Mesothelial cell of epicardium (in vitro differentiated cells): ENCODE measurements around the gene NOXA1. TPM values are rescaled to one million over a fixed set of nuclear protein-coding genes. Genes with fewer than 3 reads are reported as not detected.

ENCODE experiments used
- DNase-seq, 2 experiments: peaks; one replicate each; pipeline ENCODE4 v3.0.0; 2021; ENCODE audit warnings: low spot score in 2 of 2; ENCODE audit not compliant: unreplicated experiment in 2 of 2
- H3K27ac Mint-ChIP-seq: 2 replicates; pipeline ENCODE4 v1.8.0; 2021; ENCODE audit warnings: mixed read lengths
- H3K27me3 Mint-ChIP-seq: 2 replicates; pipeline ENCODE4 v1.8.0; 2021; ENCODE audit warnings: low read depth, mixed read lengths
- H3K36me3 Mint-ChIP-seq: 2 replicates; pipeline ENCODE4 v1.8.0; 2021; ENCODE audit warnings: mixed read lengths
- H3K4me1 Mint-ChIP-seq: 2 replicates; pipeline ENCODE4 v1.8.0; 2021; ENCODE audit warnings: mixed read lengths
- H3K4me3 Mint-ChIP-seq: 2 replicates; pipeline ENCODE4 v1.8.0; 2021; ENCODE audit warnings: mild to moderate bottlenecking, moderate library complexity, mixed read lengths
- H3K9me3 Mint-ChIP-seq: 2 replicates; pipeline ENCODE4 v1.8.0; 2021; ENCODE audit warnings: mixed read lengths
- CTCF ChIP-seq: fragments of 200-600 bp; sonication (generic); IDR thresholded peaks from one replicate; pipeline ENCODE4 v1.5.0; 2021; ENCODE audit warnings: antibody characterized with exemption; ENCODE audit not compliant: unreplicated experiment
- total RNA-seq: library from RNA; stranded (reverse); gene quantifications from 3 replicates; pipeline ENCODE4 v1.2.1, GENCODE V29; 2021

Gene NOXA1
- total RNA-seq, 1 donor from 2014 or later = 22.1 TPM

- H3K36me3 Mint-ChIP-seq = no peaks in the 10 kb centered on the region
- DNase-seq = peak in 1 of 2 experiments; percentile 10
- no peaks in the 10 kb centered on the region for H3K27me3 Mint-ChIP-seq
- no peaks in the 10 kb centered on the region for H3K9me3 Mint-ChIP-seq
- no peak for TF ChIP-seq CTCF
- no peak overlapping the region for H3K4me3 Mint-ChIP-seq
- H3K27ac Mint-ChIP-seq = no peak overlapping the region
- peaks cover 10% of the 10 kb centered on the region for H3K4me1 Mint-ChIP-seq
Measured at GRCh38 chr9:137428841-137429545, 5.8 kb downstream of the NOXA1 start.

GRCh38 chr9:137429546-137429890 is 6.3 kb downstream of the NOXA1 start:
- no peaks in the 10 kb centered on the region for H3K36me3 Mint-ChIP-seq
- TF ChIP-seq CTCF = no peak
- no peak overlapping the region for H3K4me3 Mint-ChIP-seq
- H3K27ac Mint-ChIP-seq = no peak overlapping the region
- H3K4me1 Mint-ChIP-seq = peaks cover 6% of the 10 kb centered on the region
- no peaks in the 10 kb centered on the region for H3K9me3 Mint-ChIP-seq
- DNase-seq = peak in 1 of 2 experiments; percentile 5
- H3K27me3 Mint-ChIP-seq = no peaks in the 10 kb centered on the region

GRCh38 chr9:137429974-137430722 is 7.0 kb downstream of the NOXA1 start:
- TF ChIP-seq CTCF = no peak
- Mint-ChIP-seq H3K4me3 (no peak overlapping the region), H3K27me3 (no peaks in the 10 kb centered on the region), H3K27ac (no peak overlapping the region), H3K36me3 (no peaks in the 10 kb centered on the region), H3K4me1 (no peaks in the 10 kb centered on the region), H3K9me3 (no peaks in the 10 kb centered on the region)
- peak in 1 of 2 experiments; percentile 19 for DNase-seq

DNA sequence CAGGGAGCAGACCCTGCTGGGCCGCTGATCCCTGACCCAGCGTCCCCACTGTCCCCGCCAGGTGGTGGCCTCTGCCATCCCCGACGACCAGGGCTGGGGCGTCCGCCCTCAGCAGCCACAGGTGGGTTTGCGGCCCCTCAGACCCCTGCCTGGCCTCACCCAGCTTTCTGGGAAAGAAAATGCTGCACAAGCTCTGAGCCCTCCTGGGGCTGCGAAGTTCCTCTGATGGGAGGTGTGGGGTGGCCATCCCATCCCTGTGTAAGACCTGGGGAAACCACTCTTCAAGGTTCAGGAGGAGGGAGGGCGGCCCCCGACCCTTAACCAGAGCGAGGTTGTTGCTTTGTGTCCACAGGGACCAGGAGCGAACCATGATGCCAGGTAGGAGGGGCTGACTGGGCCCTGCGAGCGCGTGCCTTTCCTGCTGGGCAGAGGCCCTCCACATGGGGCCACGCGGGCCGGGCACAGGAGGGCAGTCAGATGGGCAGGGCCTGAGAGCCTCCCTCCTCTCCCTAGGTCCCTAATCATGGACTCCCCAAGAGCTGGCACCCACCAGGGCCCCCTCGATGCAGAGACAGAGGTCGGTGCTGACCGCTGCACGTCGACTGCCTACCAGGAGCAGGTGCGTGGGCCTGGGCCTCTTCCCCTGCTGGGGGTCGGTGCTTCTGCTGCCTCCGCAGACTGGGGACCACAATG is 7.7 kb downstream of the NOXA1 start:
- Mint-ChIP-seq H3K4me3 (no peak overlapping the region), H3K27me3 (no peaks in the 10 kb centered on the region), H3K4me1 (no peaks in the 10 kb centered on the region), H3K9me3 (no peaks in the 10 kb centered on the region), H3K27ac (no peak overlapping the region), H3K36me3 (no peaks in the 10 kb centered on the region)
- TF ChIP-seq CTCF = no peak
- peak in 1 of 2 experiments; percentile 14 for DNase-seq

DNA sequence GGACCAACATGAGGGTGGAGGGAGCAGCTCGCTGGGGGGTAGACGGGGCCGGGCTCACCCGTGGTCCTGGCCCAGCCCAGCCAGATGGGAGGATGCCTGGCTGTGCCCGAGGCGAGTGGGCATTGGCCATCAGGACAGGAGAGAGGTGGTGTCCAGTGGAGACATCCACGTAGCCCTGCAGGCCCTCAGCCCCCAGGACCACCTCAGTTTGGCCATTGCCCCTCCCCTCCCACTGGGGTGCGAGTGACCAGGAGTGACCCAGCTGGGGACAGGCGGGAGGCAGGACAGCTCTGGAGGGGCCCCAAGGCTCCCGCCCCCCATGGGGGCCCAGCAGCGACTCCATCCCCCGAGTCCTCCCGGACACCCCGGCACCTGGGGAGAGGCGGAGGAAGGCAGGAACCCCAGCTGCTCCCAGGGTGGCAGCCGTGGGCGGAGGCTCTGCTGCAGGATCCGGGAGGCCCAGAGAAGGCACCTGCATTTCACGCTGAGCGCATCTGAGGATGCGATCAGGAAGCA is 8.3 kb downstream of the NOXA1 start:
- Mint-ChIP-seq H3K9me3 (no peaks in the 10 kb centered on the region), H3K36me3 (no peaks in the 10 kb centered on the region), H3K27me3 (no peaks in the 10 kb centered on the region), H3K4me3 (no peak overlapping the region), H3K27ac (no peak overlapping the region), H3K4me1 (no peaks in the 10 kb centered on the region)
- peak in 1 of 2 experiments; percentile 18 for DNase-seq
- no peak for TF ChIP-seq CTCF
